Neuron (in vitro differentiated cells): Measurements from ENCODE around the gene DDAH1.

ENCODE experiments used
- H2AFZ ChIP-seq: one replicate; pipeline ENCODE4 v1.6.1; 2013; ENCODE audit warnings: low read depth, mild to moderate bottlenecking, inconsistent platforms, low read length, moderate library complexity
- H3K27me3 ChIP-seq: one replicate; pipeline ENCODE4 v1.6.1; 2013; ENCODE audit warnings: low read length; ENCODE audit not compliant: insufficient read depth
- H3K36me3 ChIP-seq: one replicate; pipeline ENCODE4 v1.6.1; 2013; ENCODE audit warnings: low read length; ENCODE audit not compliant: insufficient read depth
- H3K4me1 ChIP-seq: one replicate; pipeline ENCODE4 v1.6.1; 2013; ENCODE audit warnings: low read length; ENCODE audit not compliant: insufficient read depth
- H3K4me3 ChIP-seq: 2 replicates; pipeline ENCODE4 v1.5.1; 2013; ENCODE audit warnings: mild to moderate bottlenecking, low read length, moderate library complexity
- H3K9me3 ChIP-seq: one replicate; pipeline ENCODE4 v1.6.1; 2013; ENCODE audit warnings: low read length

DDAH1 gene

DNA sequence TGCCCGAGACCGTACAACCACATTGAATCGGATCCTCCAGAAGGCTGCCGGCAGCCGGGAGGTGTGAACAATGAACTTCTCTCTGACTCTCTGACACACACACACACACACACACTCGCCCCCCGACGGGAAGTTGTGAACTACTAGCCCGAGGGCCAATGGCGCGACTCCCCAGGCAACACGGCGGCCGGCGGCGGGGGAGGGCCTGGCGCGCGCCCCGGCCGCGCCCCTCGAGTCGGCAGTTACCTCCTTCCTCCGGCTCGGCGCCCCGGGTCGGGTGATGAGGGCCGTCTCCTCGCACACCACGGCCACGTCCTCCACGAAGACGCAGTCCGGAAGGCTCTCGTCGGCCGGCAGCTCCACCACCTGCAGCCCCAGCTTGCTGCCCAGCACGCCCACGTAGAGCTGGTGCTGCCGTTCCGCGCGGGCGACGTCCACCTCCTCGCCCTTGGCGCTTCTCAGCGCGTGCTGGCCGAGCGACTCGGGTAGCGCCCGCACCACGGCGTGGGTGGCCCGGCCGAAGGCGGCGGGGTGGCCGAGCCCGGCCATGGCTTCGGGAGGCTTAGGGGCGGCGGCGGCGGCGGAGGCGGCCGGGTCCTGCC, 361 bp downstream of the DDAH1 start:
- peaks cover 25% of the 10 kb centered on the region for H3K4me1 ChIP-seq

GRCh38 chr1:85463731-85464496, 1.0 kb downstream of the DDAH1 start:
- H3K4me3 ChIP-seq: peak overlapping the region; percentile 87
- no peaks in the 10 kb centered on the region for H3K36me3 ChIP-seq
- H3K9me3 ChIP-seq: no peaks in the 10 kb centered on the region
- peak overlapping the region; percentile 92 for H2AFZ ChIP-seq
- no peaks in the 10 kb centered on the region for H3K27me3 ChIP-seq
- peaks cover 25% of the 10 kb centered on the region for H3K4me1 ChIP-seq

More for the DNA sequence above, 361 bp downstream of the DDAH1 start:
- H2AFZ ChIP-seq: peak overlapping the region; percentile 92
- peak overlapping the region; percentile 87 for H3K4me3 ChIP-seq
- H3K27me3 ChIP-seq: no peaks in the 10 kb centered on the region
- peaks cover 2% of the 10 kb centered on the region for H3K9me3 ChIP-seq
- H3K36me3 ChIP-seq: no peaks in the 10 kb centered on the region

DNA sequence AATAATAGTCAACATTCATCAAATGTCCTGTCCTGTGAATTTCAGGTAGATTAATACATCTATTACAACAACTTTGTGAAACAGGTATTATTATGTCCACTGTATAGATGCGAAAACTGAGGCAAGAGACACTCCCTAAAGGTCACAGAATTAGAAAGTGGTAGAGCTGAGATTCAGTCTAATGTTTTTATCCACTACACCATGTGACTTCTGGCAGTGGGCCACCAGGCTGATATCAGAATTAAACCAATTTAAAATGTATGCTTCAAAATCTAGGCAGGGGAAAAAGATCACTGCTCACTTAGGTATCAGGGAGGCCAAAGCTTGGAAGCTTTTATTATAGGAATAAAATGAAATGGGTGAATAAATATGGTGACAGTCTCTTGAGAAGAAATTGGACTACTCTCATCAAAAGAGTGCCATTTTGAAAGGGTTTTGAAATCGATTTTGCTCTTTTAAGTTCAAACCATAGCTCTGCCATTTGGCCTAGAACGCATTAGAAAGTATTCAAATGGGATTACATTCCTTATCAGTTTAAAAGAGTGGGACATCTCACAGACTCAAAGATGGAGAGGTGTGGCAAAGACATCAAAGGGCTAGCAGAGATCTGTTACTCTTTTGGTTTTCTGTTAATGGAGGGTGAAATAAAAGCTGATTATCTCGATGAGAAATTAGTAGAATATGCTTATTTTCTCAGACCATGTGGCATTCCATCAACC, 1.9 kb downstream of the DDAH1 start:
- no peaks in the 10 kb centered on the region for H3K9me3 ChIP-seq
- H3K27me3 ChIP-seq: no peaks in the 10 kb centered on the region
- H3K36me3 ChIP-seq: no peaks in the 10 kb centered on the region
- H3K4me1 ChIP-seq: peaks cover 25% of the 10 kb centered on the region
- H2AFZ ChIP-seq: no peak overlapping the region
- peak overlapping the region; percentile 87 for H3K4me3 ChIP-seq

DNA sequence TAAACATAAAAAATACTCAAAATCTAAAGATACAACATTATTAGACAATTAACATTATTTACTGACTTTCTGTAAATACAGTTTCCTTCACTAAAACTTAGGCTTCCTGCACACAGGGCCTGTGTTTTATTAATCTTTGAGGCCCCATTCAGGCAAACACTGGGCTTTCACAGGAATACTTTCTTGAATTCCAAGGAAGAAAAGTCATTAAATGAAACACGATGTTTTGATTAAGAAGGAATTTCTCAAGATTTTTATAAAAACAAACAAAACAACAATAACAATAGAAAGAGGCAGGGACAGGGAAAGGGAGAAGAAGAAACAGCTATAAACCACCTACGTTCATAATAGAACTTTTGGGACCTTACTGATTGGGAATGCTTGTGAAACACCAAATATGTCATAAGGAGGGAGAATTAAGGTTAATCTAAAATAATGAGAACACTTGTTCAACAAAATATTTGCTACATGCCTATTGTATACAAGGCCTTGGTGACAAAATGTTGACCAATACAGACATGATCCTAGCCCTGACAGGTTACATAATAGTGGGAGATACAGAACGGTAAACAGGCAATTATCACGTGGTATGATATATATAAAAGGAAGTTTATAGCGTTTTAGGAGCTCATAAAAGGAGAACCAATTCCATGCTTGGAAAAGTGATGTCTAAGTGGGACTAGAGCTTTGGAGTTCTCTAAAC, 3.6 kb downstream of the DDAH1 start:
- H3K4me3 ChIP-seq: no peak overlapping the region
- no peaks in the 10 kb centered on the region for H3K36me3 ChIP-seq
- H3K4me1 ChIP-seq: peaks cover 25% of the 10 kb centered on the region
- H2AFZ ChIP-seq: no peak overlapping the region
- no peaks in the 10 kb centered on the region for H3K9me3 ChIP-seq
- no peaks in the 10 kb centered on the region for H3K27me3 ChIP-seq

GRCh38 chr1:85460555-85461088, 4.3 kb downstream of the DDAH1 start:
- Histone ChIP-seq H3K4me3 (no peak overlapping the region), H3K9me3 (no peaks in the 10 kb centered on the region), H3K36me3 (no peaks in the 10 kb centered on the region), H2AFZ (no peak overlapping the region), H3K4me1 (peaks cover 20% of the 10 kb centered on the region), H3K27me3 (no peaks in the 10 kb centered on the region)

- Histone ChIP-seq H3K36me3 (no peaks in the 10 kb centered on the region), H3K27me3 (no peaks in the 10 kb centered on the region), H3K4me3 (no peak overlapping the region), H2AFZ (no peak overlapping the region), H3K9me3 (no peaks in the 10 kb centered on the region), H3K4me1 (peaks cover 17% of the 10 kb centered on the region)
Measured at GRCh38 chr1:85459290-85459689, 5.7 kb downstream of the DDAH1 start.

DNA sequence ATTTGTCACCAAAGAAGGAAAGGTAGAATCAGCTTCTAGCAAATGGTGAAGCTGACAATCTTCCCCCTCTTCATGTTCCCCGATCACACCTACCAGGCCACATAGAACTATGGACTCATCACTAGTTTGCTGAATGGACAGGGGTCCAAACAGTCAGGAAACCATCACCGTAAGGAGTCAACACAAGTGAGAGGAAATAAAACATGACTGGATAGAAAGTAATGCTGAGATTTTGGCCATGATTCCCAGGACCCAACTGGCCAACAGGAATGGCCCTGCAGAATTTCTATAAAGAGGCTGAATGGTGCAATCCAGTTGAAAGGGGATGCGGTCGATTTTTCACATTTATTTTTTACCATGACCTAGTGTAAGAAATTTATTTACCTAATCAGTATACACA, 10.7 kb downstream of the DDAH1 start:
- H3K36me3 ChIP-seq: no peaks in the 10 kb centered on the region
- no peak overlapping the region for H2AFZ ChIP-seq
- H3K4me3 ChIP-seq: no peak overlapping the region
- H3K9me3 ChIP-seq: peaks cover 2% of the 10 kb centered on the region
- H3K27me3 ChIP-seq: no peaks in the 10 kb centered on the region
- H3K4me1 ChIP-seq: peaks cover 12% of the 10 kb centered on the region

DNA sequence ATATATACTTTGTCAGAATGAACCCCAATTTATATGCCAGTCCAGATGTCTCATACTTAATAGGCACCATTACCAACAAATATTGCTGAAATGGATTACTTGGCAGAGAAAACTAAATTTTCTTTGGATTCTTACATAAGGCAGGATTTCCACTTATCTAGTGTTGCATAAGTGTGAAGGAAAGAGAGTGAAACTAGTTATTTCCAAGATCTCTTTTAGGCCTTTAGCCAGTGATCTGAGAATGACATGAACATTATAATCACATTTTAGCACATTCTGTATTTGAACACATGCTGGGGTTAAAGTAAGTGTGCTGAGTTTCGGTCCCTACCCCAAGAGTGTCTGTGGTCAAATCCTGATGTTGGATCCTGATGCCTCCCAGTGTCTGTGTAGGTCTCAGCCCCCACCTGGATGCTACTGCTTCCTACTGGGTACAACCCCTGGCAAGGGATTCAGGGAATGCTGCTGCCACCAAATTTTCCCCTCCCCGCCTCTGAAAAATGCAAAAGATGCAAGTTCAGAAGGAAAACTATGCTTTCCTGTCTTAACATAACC, 11.2 kb downstream of the DDAH1 start:
- H3K27me3 ChIP-seq: no peaks in the 10 kb centered on the region
- H3K4me1 ChIP-seq: peaks cover 15% of the 10 kb centered on the region
- no peak overlapping the region for H3K4me3 ChIP-seq
- peaks cover 2% of the 10 kb centered on the region for H3K9me3 ChIP-seq
- H3K36me3 ChIP-seq: no peaks in the 10 kb centered on the region
- no peak overlapping the region for H2AFZ ChIP-seq

DNA sequence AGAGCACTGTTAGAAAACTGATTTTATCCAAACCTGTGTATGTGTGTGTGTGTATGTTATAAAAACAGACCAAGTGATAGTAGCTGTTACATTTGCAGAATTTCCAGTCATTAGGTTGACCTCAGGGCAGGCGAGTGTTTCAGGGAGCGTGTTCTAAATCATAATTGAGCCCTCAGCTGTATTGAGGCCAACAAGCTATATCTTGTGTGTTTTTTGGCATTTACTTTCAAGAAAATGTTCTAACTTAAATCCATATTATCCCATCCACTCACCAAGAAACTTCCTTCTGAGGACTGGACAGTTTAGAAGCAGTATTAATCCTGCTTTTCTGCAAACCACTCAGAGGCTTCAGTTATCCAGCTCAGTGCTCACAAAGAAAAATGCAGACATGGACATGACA, 12.0 kb downstream of the DDAH1 start:
- Histone ChIP-seq H3K27me3 (no peaks in the 10 kb centered on the region), H3K36me3 (no peaks in the 10 kb centered on the region), H2AFZ (no peak overlapping the region), H3K4me3 (no peak overlapping the region), H3K4me1 (peaks cover 22% of the 10 kb centered on the region), H3K9me3 (peaks cover 2% of the 10 kb centered on the region)

DNA sequence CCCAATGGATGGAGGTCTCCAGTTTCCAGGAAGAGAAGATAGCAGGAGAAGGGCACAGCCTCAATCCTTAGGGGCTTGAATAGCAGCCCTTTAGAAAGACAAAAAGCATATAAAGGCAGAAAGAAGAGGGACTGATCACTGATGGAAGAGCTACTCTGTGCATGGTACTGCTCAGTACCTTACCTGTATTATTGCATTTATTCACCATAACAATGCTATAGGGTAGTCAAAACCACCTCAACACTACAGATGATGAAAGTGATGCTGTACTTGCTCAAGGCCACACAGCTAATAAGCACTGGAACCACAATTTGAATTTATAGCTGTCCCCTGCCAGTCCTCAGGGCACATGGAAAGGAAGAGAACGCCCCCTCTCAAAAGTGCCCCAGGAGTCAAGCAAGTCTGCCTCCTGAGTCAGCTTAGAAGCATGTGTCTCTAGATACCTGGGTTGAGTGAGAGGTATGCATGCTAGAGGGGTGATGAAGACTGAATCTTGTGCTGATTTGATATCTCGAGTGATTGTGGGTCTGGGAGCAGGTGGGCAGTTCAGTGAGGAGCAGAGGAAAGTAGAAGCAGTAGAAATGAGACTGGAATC, 13.6 kb downstream of the DDAH1 start:
- no peak overlapping the region for H3K4me3 ChIP-seq
- no peaks in the 10 kb centered on the region for H3K27me3 ChIP-seq
- peaks cover 2% of the 10 kb centered on the region for H3K9me3 ChIP-seq
- H3K4me1 ChIP-seq: peaks cover 39% of the 10 kb centered on the region
- no peaks in the 10 kb centered on the region for H3K36me3 ChIP-seq
- no peak overlapping the region for H2AFZ ChIP-seq

- no peaks in the 10 kb centered on the region for H3K27me3 ChIP-seq
- no peak overlapping the region for H3K4me3 ChIP-seq
- H3K4me1 ChIP-seq: peaks cover 40% of the 10 kb centered on the region
- H3K9me3 ChIP-seq: peaks cover 2% of the 10 kb centered on the region
- H2AFZ ChIP-seq: no peak overlapping the region
- no peaks in the 10 kb centered on the region for H3K36me3 ChIP-seq
Measured at GRCh38 chr1:85450832-85451231, 14.1 kb downstream of the DDAH1 start.

- Histone ChIP-seq H3K9me3 (peaks cover 4% of the 10 kb centered on the region), H3K36me3 (no peaks in the 10 kb centered on the region)
Measured at GRCh38 chr1:85449356-85449755, 15.6 kb downstream of the DDAH1 start.

More at GRCh38 chr1:85449356-85449755, 15.6 kb downstream of the DDAH1 start:
- peaks cover 40% of the 10 kb centered on the region for H3K4me1 ChIP-seq
- H3K4me3 ChIP-seq: no peak overlapping the region
- H3K27me3 ChIP-seq: no peaks in the 10 kb centered on the region
- no peak overlapping the region for H2AFZ ChIP-seq
